ENCODE data around the gene GTPBP2. TPM values are rescaled to one million over a fixed set of nuclear protein-coding genes. Genes with fewer than 3 reads are reported as not detected.

Gene GTPBP2
- total and polyA plus RNA-seq, 2 of the 13 experiments (the other 11 are each of a cell fraction or from before 2014, with no cell fraction given): 26.9 to 88.2 TPM

GRCh38 chr6:43671801-43672690 lies 43.0 kb upstream of the GTPBP2 start (continued):
- TF ChIP-seq MAZ (IDR thresholded peaks at IDR 0.05; ENCODE audit: borderline replicate concordance, low read depth, low read length) (no peak), MAZ (CRISPR knock-in tag; IDR thresholded peaks at IDR 0.05; ENCODE audit: low read depth) (peak; percentile 45; the same call in 1 of the 2 replicates), WIZ (CRISPR knock-in tag; IDR thresholded peaks at IDR 0.05) (no peak), ZNF24 (IDR thresholded peaks at IDR 0.05) (no peak), RXRA (CRISPR knock-in tag; IDR thresholded peaks at IDR 0.05) (peak; percentile 92), GMEB2 (CRISPR knock-in tag; IDR thresholded peaks at IDR 0.05; ENCODE audit: low read depth) (no peak), FIP1L1 (IDR thresholded peaks at IDR 0.05; ENCODE audit: borderline replicate concordance, insufficient read depth, low read depth, low read length) (no peak), ZNF33A (CRISPR knock-in tag; IDR thresholded peaks at IDR 0.05; ENCODE audit: borderline replicate concordance) (0 out of 2 replicates have a peak, but pooled peaks have one; percentile 44), DDIT3 (CRISPR knock-in tag; IDR thresholded peaks at IDR 0.05) (no peak), NONO (IDR thresholded peaks at IDR 0.05) (no peak), NONO (CRISPR knock-in tag; conservative IDR thresholded peaks at IDR 0.05) (no peak; the same call in 1 of the 2 replicates), ZNF235 (CRISPR knock-in tag; IDR thresholded peaks at IDR 0.05; ENCODE audit: borderline replicate concordance) (0 out of 2 replicates have a peak, but pooled peaks have one; percentile 22), NFE2 (CRISPR knock-in tag; IDR thresholded peaks at IDR 0.05) (no peak), ZNF772 (CRISPR knock-in tag; IDR thresholded peaks at IDR 0.05) (no peak; the same call in 1 of the 2 replicates), HINFP (CRISPR knock-in tag; IDR thresholded peaks at IDR 0.05; ENCODE audit: low read depth) (no peak), SNAPC5 (CRISPR knock-in tag; IDR thresholded peaks at IDR 0.05; ENCODE audit: borderline replicate concordance) (peak; percentile 40; the same call in 1 of the 2 replicates), ZNF678 (CRISPR knock-in tag; IDR thresholded peaks at IDR 0.05) (no peak), ZUFSP (CRISPR knock-in tag; IDR thresholded peaks at IDR 0.05; ENCODE audit: borderline replicate concordance) (no peak), PRDM4 (CRISPR knock-in tag; IDR thresholded peaks at IDR 0.05; ENCODE audit: borderline replicate concordance) (no peak), ZNF441 (CRISPR knock-in tag; IDR thresholded peaks at IDR 0.05; ENCODE audit: borderline replicate concordance) (no peak; the same call in 1 of the 2 replicates), ZBTB21 (CRISPR knock-in tag; IDR thresholded peaks at IDR 0.05) (no peak)
